HG02798 (cell line): ENCODE measurements around the gene ARHGAP25.
A peak's percentile ranks its signal among the peaks of the same experiment; 100 is the strongest.

Source experiments
- ATAC-seq: cut with Tn5 transposase; IDR thresholded peaks from one replicate; pipeline ENCODE4 v1.9.1; 2021; ENCODE audit warnings: mild to moderate bottlenecking; ENCODE audit not compliant: unreplicated experiment, poor library complexity

Gene ARHGAP25

GRCh38 chr2:68740400-68740914 lies 5.8 kb downstream of the ARHGAP25 start:
- ATAC-seq, result no peak

GRCh38 chr2:68741238-68741637 lies 6.6 kb downstream of the ARHGAP25 start:
- no peak for ATAC-seq

GRCh38 chr2:68741805-68742306 lies 7.2 kb downstream of the ARHGAP25 start:
- no peak for ATAC-seq

GRCh38 chr2:68742626-68743415 lies 8.2 kb downstream of the ARHGAP25 start:
- peak; percentile 30 for ATAC-seq

GRCh38 chr2:68743531-68743930 lies 8.9 kb downstream of the ARHGAP25 start:
- ATAC-seq, result no peak

GRCh38 chr2:68744366-68744912 lies 9.8 kb downstream of the ARHGAP25 start:
- ATAC-seq, result no peak

- ATAC-seq, result no peak
Measured at GRCh38 chr2:68745006-68745405, 10.4 kb downstream of the ARHGAP25 start.

GRCh38 chr2:68746408-68746807 lies 11.8 kb downstream of the ARHGAP25 start:
- no peak for ATAC-seq

- ATAC-seq, result no peak
Measured at GRCh38 chr2:68747413-68747812, 12.8 kb downstream of the ARHGAP25 start.

GRCh38 chr2:68747900-68748299 lies 13.3 kb downstream of the ARHGAP25 start:
- no peak for ATAC-seq

- ATAC-seq, result no peak
Measured at GRCh38 chr2:68748568-68748967, 14.0 kb downstream of the ARHGAP25 start.

GRCh38 chr2:68749345-68749744 lies 14.7 kb downstream of the ARHGAP25 start:
- no peak for ATAC-seq

- no peak for ATAC-seq
Measured at GRCh38 chr2:68750592-68751396, 16.2 kb downstream of the ARHGAP25 start.

GRCh38 chr2:68751397-68752339 lies 17.1 kb downstream of the ARHGAP25 start:
- ATAC-seq, result peak; percentile 94

- ATAC-seq, result no peak
Measured at GRCh38 chr2:68753318-68753717, 18.7 kb downstream of the ARHGAP25 start.

GRCh38 chr2:68755071-68755470 lies 20.5 kb downstream of the ARHGAP25 start:
- ATAC-seq, result no peak

GRCh38 chr2:68756178-68756577 lies 21.6 kb downstream of the ARHGAP25 start:
- ATAC-seq, result no peak

GRCh38 chr2:68757081-68757480 lies 22.5 kb downstream of the ARHGAP25 start:
- ATAC-seq, result no peak

- no peak for ATAC-seq
Measured at GRCh38 chr2:68762100-68762499, 27.5 kb downstream of the ARHGAP25 start.

- peak; percentile 59 for ATAC-seq
Measured at GRCh38 chr2:68762665-68763064, 28.1 kb downstream of the ARHGAP25 start.
